ENCODE data around the gene DNAH14.
"Not testable (repeated sequence)": the region's sequence is repeated elsewhere in the genome, so short reads cannot be mapped to it uniquely, and the experiment has no call there.

DNAH14 gene

DNA sequence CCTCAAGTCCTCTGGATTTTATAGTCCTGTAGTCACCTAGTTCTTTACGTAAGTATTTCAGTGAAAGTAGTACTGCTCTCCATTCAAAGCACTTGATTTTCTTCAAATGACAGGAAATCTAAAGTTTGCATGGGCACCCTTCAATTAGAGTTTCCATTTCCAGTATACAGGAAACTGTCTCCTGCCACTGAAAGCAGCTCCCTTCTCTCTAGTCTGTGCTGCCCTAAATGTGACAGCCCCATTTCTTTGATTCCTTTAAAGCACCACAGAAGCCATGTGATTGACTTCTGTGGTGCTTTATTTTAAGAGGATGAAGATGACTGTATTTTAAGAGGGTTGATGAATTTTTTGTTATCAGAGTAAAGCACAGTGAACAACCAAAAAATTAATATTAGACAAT lies 226.1 kb downstream of the DNAH14 start:
- Mint-ChIP-seq H3K36me3 (ENCODE audit: insufficient read depth) (no peaks in the 10 kb centered on the region), H3K27ac (no peak overlapping the region), H3K4me1 (ENCODE audit: low read depth in 2 of 2) (no peaks in the 10 kb centered on the region), H3K9me3 (no peaks in the 10 kb centered on the region), H3K4me3 (no peak overlapping the region), H3K27me3 (peaks cover 16 to 20% of the 10 kb centered on the region in 2 donors)
- ATAC-seq (replicated peaks): no peak
- DNase-seq: no peak

DNA sequence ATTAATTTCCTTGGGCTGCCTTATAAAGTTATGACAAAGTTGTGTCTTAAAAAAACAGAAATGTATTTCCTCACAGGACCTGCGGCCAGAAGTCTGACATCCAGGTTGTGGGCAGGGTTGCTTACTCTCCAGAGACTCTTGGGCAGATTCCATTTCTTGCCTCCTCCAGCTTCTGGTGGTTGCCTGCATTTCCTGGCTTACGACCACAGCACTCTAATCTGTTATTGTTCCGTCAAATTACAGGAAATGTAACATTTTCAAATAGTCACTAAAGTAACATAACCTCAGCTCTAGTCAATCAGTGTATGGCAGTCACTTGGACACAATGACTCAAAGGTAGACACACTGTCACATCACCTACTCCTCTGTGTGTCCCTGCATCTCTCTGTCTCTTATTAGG lies 226.8 kb downstream of the DNAH14 start:
- Mint-ChIP-seq H3K4me1 (ENCODE audit: low read depth in 2 of 2) (no peaks in the 10 kb centered on the region), H3K36me3 (ENCODE audit: insufficient read depth) (no peaks in the 10 kb centered on the region), H3K9me3 (no peaks in the 10 kb centered on the region), H3K4me3 (no peak overlapping the region), H3K27ac (no peak overlapping the region), H3K27me3 (peaks cover 19 to 20% of the 10 kb centered on the region in 2 donors)
- DNase-seq (no peak), ATAC-seq (replicated peaks) (no peak)

DNA sequence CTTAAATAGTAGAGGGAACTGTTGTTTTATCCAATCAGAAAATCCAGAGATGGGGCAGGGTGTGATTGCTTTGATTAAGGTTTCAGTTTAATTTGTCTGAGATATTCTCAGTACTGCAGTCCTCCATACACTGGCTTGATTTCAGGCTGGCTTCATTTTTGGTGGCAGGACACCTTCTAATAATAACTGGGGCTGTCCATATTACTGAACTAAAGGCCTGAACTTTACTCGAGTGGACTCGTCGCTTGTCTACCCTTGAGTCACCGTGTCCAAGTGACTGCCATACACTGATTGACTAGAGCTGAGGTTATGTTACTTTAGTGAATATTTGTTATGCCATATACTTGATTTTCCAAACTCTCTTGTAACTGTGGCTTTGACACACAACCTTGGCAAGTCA lies 228.8 kb downstream of the DNAH14 start:
- Mint-ChIP-seq H3K9me3 (no peaks in the 10 kb centered on the region), H3K4me1 (ENCODE audit: low read depth in 2 of 2) (no peaks in the 10 kb centered on the region), H3K27me3 (peaks cover 26 to 28% of the 10 kb centered on the region in 2 donors), H3K27ac (no peak overlapping the region), H3K4me3 (no peak overlapping the region), H3K36me3 (ENCODE audit: insufficient read depth) (no peaks in the 10 kb centered on the region)
- ATAC-seq (replicated peaks) (no peak), DNase-seq (no peak)

- no peaks in the 10 kb centered on the region for H3K9me3 Mint-ChIP-seq
- H3K4me3 Mint-ChIP-seq: no peak overlapping the region
- peaks cover 22 to 24% of the 10 kb centered on the region in 2 donors for H3K27me3 Mint-ChIP-seq
- H3K4me1 Mint-ChIP-seq (ENCODE audit: low read depth in 2 of 2): no peaks in the 10 kb centered on the region
- no peaks in the 10 kb centered on the region for H3K36me3 Mint-ChIP-seq (ENCODE audit: insufficient read depth)
- no peak for DNase-seq
- no peak for ATAC-seq (replicated peaks)
- no peak overlapping the region for H3K27ac Mint-ChIP-seq
Observed at GRCh38 chr1:225159793-225160192, 230.3 kb downstream of the DNAH14 start.

DNA sequence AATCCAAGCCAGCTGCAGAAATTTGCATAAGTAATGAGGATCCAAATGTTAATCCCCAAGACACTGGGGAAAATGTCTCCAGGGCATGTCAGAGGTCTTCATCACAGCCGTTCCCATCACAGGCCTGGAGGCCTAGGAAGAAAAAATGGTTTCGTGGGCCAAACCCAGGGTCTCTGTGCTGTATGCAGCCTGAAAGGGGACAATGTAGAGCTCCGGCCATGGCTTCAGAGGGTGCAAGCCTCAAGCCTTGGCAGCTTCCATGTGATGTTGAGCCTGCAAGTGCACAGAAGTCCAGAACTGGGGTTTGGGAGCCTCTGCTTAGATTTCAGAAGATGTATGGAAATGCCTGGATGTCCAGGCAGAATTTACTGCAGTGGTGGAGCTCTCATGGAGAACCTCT lies 247.9 kb downstream of the DNAH14 start:
- Mint-ChIP-seq H3K9me3 (peaks cover 12 to 36% of the 10 kb centered on the region in 2 donors), H3K27me3 (peaks cover 14 to 20% of the 10 kb centered on the region in 2 donors)
- not testable (repeated sequence) for H3K36me3 Mint-ChIP-seq (ENCODE audit: insufficient read depth); DNase-seq; H3K4me3 Mint-ChIP-seq; H3K27ac Mint-ChIP-seq; ATAC-seq (replicated peaks); H3K4me1 Mint-ChIP-seq (ENCODE audit: low read depth in 2 of 2)

DNA sequence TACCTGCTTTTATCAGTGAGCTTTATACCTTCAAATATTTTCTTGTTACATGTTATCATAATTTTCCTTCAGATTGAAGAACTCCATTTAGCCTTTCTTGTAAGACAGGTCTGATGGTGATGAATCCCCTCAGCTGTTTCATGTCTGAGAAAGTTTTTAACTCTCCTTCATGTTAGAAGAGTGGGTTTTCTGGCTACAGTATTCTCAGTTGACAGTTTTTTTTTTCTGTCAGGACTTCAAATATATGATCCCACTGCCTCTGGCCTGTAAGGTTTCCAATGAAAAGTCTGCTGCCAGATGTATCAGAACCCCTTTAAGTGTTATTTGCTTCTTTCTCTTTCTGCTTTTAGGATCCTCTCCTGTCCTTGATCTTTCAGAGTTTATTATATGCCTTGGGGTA lies 250.2 kb downstream of the DNAH14 start:
- DNase-seq (no peak), ATAC-seq (replicated peaks) (no peak)
- Mint-ChIP-seq H3K4me3 (no peak overlapping the region), H3K9me3 (peaks cover 12 to 36% of the 10 kb centered on the region in 2 donors), H3K27me3 (peaks cover 16 to 34% of the 10 kb centered on the region in 2 donors), H3K36me3 (ENCODE audit: insufficient read depth) (no peaks in the 10 kb centered on the region), H3K27ac (no peak overlapping the region), H3K4me1 (ENCODE audit: low read depth in 2 of 2) (no peaks in the 10 kb centered on the region)

- H3K27ac Mint-ChIP-seq: no peak overlapping the region
- no peaks in the 10 kb centered on the region for H3K4me1 Mint-ChIP-seq (ENCODE audit: low read depth in 2 of 2)
- H3K9me3 Mint-ChIP-seq: peaks cover 8 to 27% of the 10 kb centered on the region in 2 donors
- no peaks in the 10 kb centered on the region for H3K36me3 Mint-ChIP-seq (ENCODE audit: insufficient read depth)
- no peak overlapping the region for H3K4me3 Mint-ChIP-seq
- peaks cover 6 to 26% of the 10 kb centered on the region in 2 donors for H3K27me3 Mint-ChIP-seq
- DNase-seq (no peak), ATAC-seq (replicated peaks) (no peak)
Observed at GRCh38 chr1:225182716-225183115, 253.2 kb downstream of the DNAH14 start.

DNA sequence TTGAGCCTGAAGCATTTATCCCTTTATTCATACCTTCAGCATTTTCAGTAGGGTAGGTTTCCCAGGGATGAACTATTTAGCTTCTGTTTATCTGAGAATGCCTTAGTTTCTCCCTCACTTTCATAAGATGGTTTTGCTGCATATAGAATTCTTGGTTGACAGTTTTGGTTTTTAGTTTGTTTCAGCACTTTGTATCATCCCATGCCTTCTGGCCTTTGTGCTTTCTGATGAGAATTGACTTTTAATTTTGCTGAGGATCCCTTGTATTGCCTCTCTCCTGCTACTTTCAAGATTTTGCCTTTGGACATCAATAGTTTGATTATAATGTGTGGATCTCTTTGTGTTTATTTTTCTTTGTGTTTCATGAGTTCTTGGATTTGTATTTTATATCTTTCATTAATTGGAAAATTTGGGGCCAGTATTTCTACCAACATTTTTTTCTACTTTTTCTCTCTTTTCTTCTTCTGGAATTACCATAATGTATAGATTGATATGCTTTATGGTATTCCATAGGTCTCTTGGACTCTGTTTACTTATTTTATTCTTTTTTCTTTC lies 261.8 kb downstream of the DNAH14 start:
- no peaks in the 10 kb centered on the region for H3K4me1 Mint-ChIP-seq (ENCODE audit: low read depth in 2 of 2)
- DNase-seq: no peak

DNA sequence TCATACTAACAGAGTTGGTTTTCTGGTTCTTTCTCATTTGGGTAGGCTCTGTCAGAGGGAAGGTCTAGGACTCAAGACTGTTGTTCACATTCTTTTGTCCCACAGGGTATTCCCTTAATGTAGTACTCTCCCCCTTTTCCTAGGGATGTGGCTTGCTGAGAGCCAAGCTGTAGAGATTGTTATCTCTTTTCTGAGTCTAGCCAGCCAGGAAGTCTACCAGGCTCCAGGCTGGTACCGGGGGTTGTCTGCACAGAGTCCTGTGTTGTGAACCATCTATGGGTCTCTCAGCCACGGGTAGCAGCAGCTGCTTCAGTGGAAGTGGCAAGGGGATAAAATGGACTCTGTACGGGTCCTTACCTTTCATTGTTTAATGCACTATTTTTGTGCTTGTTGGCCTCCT lies 272.0 kb downstream of the DNAH14 start:
- Mint-ChIP-seq H3K27me3 (peaks cover 7 to 12% of the 10 kb centered on the region in 2 donors), H3K4me3 (no peak overlapping the region), H3K36me3 (ENCODE audit: insufficient read depth) (no peaks in the 10 kb centered on the region), H3K27ac (no peak overlapping the region), H3K4me1 (ENCODE audit: low read depth in 2 of 2) (no peaks in the 10 kb centered on the region), H3K9me3 (no peaks in the 10 kb centered on the region)
- DNase-seq (no peak), ATAC-seq (replicated peaks) (no peak)

More for the DNA sequence above, 261.8 kb downstream of the DNAH14 start:
- Mint-ChIP-seq H3K27me3 (peaks cover 9 to 14% of the 10 kb centered on the region in 2 donors), H3K27ac (no peak overlapping the region), H3K36me3 (ENCODE audit: insufficient read depth) (no peaks in the 10 kb centered on the region), H3K9me3 (peaks cover 6 to 19% of the 10 kb centered on the region in 2 donors), H3K4me3 (no peak overlapping the region)
- ATAC-seq (replicated peaks): no peak

DNA sequence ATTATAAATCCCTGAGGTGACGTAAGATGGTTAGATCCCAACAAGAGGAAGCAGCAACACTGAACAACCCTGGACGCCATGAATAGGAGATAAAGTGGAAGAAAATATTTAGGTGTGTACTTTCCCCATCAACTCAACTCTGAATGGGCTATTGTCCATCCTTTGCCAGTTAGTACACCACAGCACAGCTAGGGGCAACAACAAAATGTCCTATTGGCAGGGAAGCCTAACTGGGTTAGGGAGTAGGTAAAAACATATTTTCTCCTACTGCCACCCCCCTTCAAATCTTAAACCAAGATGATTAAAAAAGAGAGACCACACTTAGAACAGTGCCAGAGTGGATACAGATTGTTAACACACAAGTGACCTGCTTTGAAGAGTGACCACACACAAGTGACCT lies 278.3 kb downstream of the DNAH14 start:
- no peak for DNase-seq
- no peaks in the 10 kb centered on the region for H3K4me1 Mint-ChIP-seq (ENCODE audit: low read depth in 2 of 2)
- no peak for ATAC-seq (replicated peaks)
- peaks cover 2 to 8% of the 10 kb centered on the region in 2 donors for H3K9me3 Mint-ChIP-seq
- H3K27ac Mint-ChIP-seq: no peak overlapping the region
- no peaks in the 10 kb centered on the region for H3K36me3 Mint-ChIP-seq (ENCODE audit: insufficient read depth)
- H3K4me3 Mint-ChIP-seq: no peak overlapping the region
- peaks cover 25 to 31% of the 10 kb centered on the region in 2 donors for H3K27me3 Mint-ChIP-seq

GRCh38 chr1:225209153-225209552 lies 279.7 kb downstream of the DNAH14 start:
- ATAC-seq (replicated peaks): no peak
- DNase-seq: no peak
- H3K4me3 Mint-ChIP-seq: no peak overlapping the region
- H3K4me1 Mint-ChIP-seq (ENCODE audit: low read depth in 2 of 2): no peaks in the 10 kb centered on the region
- no peaks in the 10 kb centered on the region for H3K36me3 Mint-ChIP-seq (ENCODE audit: insufficient read depth)
- H3K27me3 Mint-ChIP-seq: peaks cover 25% of the 10 kb centered on the region in 2 donors
- peaks cover 2 to 8% of the 10 kb centered on the region in 2 donors for H3K9me3 Mint-ChIP-seq
- no peak overlapping the region for H3K27ac Mint-ChIP-seq

DNA sequence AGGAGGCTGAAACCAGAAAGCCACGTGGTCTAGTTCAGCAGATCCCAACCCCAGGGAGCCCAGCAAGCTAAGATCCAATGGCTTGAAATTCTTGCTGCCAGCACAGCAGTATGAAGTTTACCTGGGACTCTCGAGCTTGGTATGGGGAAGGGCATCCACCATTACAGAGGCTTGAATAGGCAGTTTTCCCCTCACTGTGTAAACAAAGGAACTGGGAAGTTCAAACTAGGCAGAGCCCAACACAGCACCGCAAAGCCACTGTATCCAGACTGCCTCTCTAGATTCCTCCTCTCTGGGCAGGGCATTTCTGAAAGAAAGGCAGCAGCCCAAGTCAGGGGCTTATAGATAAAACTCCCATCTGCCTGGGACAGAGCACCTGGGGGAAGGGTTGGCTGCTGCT lies 280.7 kb downstream of the DNAH14 start:
- not testable (repeated sequence) for H3K4me3 Mint-ChIP-seq; H3K4me1 Mint-ChIP-seq (ENCODE audit: low read depth in 2 of 2); H3K9me3 Mint-ChIP-seq; H3K27ac Mint-ChIP-seq; H3K36me3 Mint-ChIP-seq (ENCODE audit: insufficient read depth); DNase-seq; ATAC-seq (replicated peaks)
- H3K27me3 Mint-ChIP-seq: peaks cover 25 to 27% of the 10 kb centered on the region in 2 donors

DNA sequence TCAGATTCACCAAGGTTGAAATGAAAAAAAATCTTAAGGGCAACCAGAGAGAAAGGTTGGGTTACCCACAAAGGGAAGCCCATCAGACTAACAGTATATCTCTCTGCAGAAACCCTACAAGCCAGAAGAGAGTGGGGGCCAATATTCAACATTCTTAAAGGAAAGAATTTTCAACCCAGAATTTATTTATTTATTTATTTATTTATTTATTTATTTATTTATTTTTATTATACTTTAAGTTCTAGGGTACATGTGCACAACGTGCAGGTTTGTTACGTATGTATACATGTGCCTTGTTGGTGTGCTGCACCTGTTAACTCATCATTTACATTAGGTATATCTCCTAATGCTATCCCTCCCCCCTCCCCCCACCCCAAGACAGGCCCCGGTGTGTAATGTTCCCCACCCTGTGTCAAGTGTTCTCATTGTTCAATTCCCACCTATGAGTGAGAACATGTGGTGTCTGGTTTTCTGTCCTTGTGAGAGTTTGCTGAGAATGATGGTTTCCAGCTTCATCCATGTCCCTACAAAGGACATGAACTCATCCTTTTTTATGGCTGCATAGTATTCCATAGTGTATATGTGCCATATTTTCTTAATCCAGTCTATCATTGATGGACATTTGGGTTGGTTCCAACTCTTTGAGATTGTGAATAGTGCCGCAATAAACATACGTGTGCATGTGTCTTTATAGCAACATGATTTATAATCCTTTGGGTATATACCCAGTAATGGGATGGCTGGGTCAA lies 282.4 kb downstream of the DNAH14 start:
- DNase-seq; H3K9me3 Mint-ChIP-seq; H3K4me3 Mint-ChIP-seq; ATAC-seq (replicated peaks); H3K27ac Mint-ChIP-seq; H3K36me3 Mint-ChIP-seq (ENCODE audit: insufficient read depth); H3K4me1 Mint-ChIP-seq (ENCODE audit: low read depth in 2 of 2): not testable (repeated sequence)
- peaks cover 26 to 41% of the 10 kb centered on the region in 2 donors for H3K27me3 Mint-ChIP-seq

- no peaks in the 10 kb centered on the region for H3K36me3 Mint-ChIP-seq (ENCODE audit: insufficient read depth)
- peaks cover 26 to 56% of the 10 kb centered on the region in 2 donors for H3K27me3 Mint-ChIP-seq
- no peaks in the 10 kb centered on the region for H3K4me1 Mint-ChIP-seq (ENCODE audit: low read depth in 2 of 2)
- peaks cover 0 to 5% of the 10 kb centered on the region in 2 donors for H3K9me3 Mint-ChIP-seq
- no peak overlapping the region for H3K27ac Mint-ChIP-seq
- ATAC-seq (replicated peaks) (no peak), DNase-seq (no peak)
- no peak overlapping the region for H3K4me3 Mint-ChIP-seq
Observed at GRCh38 chr1:225224287-225224686, 294.8 kb downstream of the DNAH14 start.
